HG02870 (cell line): Measurements from ENCODE around the gene MRGPRG.

ENCODE experiments used
- ATAC-seq: cut with Tn5 transposase; IDR thresholded peaks from one replicate; pipeline ENCODE4 v1.9.1; 2021; ENCODE audit warnings: mild to moderate bottlenecking, moderate library complexity; ENCODE audit not compliant: unreplicated experiment

Gene MRGPRG

DNA sequence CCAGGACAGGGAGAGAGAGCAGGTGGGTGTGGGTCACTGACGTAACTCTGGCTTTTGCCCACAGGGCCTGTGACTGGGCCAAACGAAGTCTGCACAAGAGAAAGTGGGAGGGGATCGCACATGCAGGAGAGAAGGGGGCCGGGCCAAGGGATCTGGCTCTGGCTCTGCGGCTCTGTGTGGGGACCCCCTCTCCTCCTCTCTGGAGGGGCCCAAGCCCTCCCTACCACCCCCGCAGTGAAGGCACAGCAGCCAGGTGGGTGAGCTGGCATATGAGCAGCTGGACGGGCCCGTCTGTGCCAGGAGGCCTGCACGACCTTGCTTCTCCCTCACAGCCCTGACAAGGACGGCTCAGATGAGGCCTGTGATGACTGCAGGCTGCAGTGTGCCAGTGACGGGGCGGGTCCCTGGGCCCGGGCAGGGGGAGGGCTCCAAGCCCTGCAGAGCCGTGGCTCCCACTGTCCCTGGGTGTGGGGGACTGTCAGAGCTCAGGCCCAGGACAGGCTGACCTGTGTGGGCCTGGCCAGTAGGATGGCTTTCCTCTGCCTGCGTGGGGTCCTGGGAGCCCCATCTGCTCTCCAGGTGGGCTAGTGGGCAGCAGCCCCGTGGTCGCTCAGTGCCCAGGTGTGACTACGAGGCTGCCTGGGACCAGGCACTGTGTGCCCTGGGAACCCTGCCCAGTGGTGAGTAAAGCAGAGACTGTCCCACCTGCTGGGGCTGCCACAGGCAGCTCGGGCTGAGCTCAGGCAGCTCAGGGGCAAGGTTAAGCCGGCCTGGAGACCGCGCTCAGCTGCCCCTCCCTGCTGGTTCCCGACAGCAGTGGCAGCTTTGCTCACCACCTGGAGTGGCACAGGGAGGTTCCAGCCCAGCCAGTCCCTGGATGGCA lies 22.2 kb downstream of the MRGPRG start:
- ATAC-seq = no peak

DNA sequence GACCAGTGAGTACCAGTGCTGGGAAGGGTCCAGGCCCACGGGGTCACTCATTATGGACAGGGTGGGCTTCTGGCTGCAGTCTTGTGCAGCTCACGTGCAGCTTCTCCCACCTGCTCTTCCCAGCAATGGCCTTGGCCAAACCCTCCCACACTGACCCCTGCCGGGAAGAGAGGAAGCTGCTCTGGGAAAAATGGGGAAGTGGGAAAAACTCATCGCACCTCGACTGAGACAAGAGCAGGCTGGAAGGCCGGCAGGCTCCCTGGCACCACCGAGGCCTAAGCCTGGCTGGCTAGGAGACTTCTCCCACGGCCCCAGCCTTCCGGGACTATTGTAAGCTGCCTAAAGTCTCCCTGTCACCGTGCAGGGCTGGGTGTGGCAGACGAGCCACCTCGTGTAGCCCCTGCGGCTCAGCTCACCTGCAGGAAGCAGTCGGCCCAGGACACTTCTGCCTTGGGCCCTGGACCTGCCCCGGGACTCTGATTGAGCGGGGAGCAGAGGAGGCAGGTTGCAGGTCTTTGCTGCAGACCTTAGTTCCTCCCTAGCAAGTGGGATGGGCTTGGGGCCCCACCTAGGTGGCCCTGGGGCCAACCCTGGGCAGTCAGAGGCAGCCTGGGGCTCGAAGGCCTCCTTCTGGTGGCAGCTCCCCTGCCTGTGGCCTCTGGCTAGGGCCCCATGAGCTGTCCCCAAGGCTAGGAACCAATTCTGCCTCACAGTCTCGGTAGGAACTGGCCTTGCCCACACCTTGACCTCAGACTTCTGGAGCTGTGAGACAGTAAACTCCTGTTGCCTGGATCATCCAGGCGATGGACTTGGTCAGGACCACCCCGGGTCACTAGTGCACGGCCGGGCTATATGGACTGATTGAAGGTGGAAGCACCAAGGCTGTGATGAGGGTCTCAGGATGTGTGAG lies 23.1 kb downstream of the MRGPRG start:
- no peak for ATAC-seq

DNA sequence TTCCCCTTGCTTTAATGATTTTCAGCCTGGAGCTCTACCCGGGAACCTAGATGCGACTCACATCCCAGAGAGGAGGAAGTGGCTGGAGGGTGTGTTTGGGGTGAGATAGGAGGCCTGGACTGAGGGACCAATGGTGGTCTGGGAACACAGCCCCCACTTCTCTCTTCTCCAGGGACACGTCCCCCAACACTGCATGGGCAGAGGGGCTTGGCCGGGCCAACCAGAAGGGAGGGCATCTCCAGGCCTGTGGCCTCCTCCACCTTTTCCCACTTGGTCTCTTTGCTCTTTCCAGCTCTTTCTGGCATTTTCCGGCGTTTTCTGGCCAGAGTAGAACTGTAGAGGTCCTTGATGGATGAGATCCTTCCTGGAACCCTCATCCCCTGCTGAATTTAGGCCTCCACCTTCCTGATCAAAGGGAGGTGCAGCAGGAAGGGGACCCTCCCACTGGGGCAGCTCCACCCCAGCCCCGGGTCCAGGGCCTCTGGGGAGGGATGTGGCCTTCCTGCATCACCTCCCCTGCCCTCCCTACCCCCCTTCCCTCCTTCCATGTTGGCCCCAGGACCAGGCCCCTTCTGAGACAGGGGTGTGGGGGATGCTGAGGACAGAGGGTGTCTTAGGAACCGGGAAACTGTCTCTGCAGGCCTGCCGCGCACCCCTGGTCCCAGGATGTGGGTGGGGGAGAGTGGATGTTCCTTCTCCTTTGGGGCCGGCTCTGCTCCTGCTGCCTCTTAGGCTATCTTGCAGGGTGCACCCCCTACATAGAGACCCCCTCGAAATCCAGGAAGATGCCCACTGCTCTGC lies 24.4 kb downstream of the MRGPRG start:
- ATAC-seq = no peak

DNA sequence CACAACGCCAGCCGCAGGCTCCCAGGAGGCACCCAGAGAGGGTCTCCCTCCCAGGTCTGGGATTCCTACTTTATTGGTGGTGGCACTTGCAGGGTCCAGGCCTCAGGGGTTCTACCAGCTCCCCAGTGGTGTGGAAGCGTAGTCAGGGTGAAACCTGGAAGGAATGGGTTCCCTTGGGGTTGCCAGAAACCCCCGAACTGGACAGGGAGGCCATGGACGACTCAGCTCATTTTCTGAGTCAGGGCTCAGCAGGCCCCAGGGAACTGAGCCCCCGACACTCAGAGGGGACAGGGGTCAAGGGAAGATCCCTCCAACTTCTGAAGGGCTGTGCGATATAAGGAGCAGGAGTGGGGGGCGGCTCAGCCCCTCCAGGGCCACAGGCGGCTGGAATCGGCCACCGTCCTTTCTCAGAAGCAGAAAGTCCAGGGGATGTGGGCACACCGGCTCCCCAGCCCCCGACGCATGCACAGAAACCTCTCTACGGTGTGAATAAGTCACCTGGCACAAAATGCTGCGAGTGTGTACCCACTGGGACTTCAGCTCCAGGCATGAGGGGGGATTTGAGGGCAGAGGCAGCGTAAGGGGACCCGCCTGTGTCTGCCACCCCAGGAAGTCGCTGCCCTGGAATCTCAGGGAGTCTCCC lies 25.1 kb downstream of the MRGPRG start:
- ATAC-seq = no peak

DNA sequence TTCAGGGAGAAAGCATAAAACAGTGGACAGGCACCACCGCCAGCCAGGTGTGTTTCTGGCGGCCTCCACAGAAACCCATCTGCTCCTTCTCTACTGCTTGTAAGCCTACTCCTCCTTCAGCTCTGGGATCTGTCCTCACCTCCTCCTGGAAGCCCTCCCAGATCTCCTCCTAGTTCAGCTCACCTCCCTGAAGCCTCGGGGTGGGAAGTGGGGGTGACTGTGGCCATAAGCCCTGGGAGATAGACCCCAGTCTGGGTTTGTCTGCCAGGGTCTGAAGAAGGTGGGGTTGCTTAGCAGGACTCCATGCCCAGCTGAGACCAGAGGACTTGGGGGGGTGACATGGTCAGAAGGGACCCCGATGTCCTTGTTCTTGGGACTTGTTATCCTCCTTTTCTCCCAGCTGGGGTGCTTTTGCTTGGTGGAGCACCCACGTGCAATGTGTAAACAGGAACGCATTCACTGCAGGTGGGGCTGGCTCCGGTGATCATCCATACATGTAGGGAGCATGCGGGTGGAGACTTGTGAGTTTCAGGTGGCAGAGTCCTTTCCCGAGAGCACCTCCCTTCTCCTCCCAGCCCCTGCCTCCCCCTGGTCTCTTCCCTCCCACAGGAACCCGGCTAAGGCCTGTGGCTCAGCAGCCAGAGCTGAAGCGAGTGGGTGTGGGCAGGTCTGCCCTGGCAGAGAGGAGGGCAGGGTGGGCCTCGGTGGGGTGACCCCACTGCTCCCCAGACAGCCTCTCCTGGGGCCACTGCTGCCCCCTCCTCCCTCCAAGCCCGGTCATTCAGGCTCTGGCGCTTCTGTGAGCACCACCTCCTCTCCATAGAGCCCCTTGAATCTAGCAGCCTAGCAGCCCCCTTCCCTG lies 25.9 kb downstream of the MRGPRG start:
- no peak for ATAC-seq

DNA sequence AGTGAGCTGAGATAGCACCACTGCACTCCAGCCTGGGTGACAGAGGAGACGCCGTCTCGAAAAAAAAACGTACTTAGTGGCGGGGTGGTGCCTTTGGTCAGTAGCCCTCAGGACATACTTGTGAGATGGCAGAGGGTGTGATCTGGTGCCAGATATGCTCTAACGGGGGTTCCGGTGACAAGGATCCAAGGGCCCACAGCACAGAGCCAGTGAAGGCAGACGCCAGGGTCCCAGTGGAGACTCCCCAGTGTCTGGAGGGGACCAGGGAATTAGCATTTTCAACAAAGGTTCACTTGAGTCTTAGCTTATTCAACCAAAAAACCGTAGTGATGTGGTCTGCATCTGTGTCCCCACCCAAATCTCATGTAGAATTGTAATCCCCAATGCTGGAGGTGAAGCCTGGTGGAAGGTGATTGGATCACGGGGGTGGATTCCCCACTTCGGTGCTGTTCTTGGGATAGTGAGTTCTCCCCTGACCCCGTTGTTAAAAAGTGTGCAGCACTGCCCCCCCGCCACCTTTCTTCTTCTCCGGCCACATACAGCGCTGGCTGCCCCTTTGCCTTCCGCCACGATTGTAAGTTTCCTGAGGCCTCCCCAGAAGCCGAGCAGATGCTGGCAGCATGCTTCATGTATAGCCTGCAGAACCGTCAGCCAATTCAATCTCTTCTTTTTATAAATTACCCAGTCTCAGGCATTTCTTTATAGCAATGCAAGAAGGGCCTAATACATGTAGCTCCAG lies 26.9 kb downstream of the MRGPRG start:
- no peak for ATAC-seq

DNA sequence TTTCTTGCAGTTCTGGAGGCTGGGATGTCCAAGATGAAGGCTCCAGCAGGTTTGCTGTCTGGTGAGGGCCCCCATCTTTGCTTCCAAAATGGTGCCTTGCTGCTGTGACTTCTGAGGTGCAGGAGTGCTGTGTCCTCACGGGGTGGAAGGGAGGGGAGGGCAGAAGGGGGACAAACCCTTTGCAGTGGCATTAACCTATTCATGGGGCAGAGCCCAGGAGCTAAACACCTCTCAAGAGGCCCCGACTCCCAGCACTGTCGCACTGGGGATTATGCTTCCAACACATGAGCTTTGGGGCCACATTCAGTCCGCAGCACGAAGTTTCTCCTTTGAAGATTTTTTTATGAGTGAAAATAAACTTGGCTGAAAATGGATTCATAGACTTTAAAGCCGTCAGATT lies 28.0 kb downstream of the MRGPRG start:
- ATAC-seq = no peak

DNA sequence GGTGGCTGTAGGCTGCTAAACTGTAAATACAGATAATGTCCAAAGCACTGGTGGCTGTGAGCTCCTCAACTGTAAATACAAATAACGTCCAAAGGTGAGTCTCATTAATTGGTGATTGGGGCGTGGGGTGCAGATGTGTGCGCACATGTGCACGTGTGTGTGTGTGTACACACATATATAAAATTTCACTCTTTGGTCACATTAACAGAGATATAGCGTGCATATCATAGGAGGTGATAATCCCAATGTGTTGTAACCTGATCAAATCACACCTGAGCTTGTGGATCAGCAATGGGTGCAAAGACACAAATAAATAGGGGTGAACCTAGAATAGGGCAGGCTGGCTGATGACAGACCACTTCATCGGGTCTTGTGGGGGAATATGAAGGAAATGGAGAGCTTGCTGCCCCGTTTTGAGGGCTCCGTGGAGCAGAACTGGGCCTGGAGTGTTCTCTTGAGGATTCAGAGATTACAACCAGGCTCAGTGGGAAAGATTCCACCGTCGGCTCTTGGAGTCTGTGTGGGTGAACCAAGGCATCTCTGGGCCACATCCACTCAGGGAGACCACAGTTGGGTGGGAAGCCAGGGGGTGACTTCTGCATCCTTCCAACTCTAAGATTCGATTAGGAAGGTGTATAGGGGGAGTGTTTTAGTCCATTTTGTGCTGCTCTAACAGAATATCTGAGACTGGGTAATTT lies 28.6 kb downstream of the MRGPRG start:
- no peak for ATAC-seq

DNA sequence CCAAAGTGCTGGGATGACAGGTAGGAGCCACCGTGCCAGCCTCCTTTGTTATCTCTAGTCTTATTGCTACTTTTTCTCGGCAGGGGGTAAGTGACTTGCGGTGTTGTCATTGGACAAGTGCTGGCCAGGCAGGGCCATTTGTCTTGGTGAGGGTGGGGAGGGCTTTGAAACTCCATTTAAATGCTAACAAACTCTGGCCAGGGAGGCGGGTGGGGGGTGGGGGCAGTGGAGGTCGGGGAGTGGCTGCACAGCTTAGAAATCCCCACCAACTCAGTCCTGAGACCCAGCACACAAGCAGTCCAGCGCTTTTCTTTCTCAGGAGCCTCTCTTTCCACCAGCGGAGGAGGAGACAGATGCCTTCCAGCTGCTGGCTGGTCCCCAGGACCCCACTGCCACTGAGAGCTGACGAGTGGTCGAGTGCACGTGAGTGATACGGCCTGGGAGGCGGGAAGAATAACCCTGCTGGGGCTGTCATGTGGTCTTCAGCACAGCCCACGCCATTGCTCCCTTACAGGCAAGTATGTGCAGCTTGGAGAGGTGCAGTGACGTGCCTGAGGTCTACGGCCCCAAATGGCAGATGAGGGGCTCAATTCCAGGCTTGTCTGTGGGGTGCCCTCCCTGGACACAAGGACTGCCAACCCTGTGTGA lies 29.3 kb downstream of the MRGPRG start:
- no peak for ATAC-seq

DNA sequence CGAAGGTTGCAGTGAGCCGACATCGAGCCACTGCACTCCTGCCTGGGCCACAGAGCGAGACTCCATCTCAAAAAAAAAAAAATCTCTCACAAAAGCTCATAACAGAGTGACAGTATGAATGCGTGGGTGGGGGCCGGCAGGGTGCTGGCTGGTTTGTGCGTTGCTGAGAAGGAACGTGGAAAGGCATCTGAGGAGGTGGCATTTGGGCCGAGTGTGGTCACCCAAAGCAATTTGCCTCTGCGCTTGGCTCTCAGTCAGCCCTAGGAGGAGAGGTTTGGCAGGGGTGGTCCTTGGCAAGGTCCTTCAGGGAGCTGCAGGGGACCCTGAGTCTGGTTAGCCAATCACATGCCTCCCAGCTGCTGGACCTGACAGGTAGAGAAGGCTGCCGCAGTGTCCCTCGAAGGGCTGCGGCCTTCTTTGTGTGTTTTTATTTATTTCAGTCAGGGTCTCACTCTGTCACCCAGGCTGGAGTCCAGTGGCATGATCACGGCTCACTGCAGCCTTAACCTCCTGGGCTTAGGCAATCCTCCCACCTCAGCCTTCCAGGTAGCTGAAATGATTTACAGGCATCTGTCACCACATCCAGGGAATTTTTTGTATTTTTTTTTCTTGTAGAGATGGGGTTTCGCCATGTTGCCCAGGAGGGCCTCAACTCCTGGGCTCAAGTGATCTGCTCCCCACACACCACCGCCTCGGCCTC lies 30.0 kb downstream of the MRGPRG start:
- no peak for ATAC-seq

DNA sequence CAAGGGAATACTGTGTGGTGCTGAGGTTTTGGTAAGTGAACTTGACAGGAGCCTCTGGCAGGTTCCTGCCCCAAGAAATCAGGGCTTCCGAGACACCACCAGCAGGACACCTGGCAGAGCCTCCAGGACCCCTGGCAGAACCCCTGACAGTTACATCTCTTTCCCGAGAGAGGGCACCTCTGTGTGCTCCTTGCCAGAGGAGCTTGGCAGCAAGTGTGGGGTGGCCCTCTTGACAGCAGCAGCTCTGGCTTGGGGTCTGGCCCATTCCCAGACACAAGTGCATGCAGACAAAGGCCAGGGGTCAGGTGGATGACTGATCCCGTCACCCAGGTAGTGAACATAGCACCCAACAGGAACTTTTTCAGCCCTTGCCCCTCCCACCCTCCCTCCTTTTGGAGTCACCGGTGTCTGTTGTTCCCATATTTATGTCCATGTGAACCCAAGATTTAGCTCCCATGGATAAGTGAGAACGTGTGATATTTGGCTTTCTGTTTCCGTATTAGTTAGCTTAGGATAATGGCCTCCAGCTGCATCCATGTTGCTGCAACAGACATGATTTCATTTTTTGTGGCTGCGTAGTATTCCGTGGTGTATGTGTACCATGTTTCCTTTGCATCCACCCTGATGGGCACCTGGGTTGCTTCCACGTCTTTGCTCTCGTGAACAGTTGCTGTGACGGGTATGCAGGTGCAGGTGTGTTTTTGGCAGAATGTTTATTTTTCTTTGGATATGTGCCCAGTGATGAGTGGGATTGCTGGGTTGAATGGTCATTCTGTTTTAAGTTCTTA lies 32.3 kb downstream of the MRGPRG start:
- no peak for ATAC-seq

DNA sequence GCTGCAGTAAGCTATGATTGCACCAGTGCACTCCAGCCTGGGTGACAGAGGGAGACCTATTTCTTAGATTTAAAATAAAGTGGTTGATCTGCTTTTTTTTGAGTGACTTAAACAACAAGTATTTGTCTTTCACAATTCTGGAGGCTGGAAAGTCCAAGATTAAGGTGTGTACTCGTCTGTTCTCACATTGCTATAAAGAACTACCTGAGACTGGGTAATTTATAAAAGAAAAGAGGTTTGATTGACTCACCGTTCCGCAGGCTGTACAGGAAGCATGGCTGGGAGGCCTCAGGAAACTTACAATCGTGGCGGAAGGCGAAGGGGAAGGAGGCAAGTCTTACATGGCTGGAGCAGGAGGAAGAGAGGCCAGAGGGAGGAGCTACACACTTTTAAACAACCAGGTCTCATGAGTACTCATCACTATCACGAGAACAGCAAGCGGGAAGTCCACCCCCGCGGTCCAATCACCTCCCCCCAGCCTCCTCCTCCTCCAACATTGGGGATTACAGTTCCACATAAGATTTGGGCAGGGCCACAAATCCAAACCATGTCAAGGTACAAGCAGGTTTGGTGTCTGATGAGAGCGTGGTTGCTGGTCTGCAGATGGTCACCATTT lies 33.8 kb downstream of the MRGPRG start:
- ATAC-seq = no peak

DNA sequence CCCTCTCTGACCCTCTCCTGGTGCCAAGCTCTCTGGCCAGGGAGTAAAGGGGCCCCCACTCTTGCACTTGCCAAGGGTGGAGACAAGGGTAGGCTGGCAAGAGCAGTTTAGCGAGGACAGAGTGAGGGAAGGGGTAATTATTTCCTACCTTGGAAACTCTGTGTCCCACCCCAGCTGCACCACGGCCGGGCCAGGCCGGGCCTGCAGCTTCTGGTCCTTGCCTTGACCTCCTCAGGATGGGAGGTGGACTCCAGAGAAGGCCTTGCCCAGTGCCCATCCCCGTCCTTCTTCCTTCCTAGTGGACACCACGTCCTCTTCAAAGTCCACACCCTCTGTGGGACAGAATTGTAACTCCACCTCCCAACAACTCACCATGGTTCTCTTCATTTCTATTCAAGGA lies 35.1 kb downstream of the MRGPRG start:
- ATAC-seq = no peak

DNA sequence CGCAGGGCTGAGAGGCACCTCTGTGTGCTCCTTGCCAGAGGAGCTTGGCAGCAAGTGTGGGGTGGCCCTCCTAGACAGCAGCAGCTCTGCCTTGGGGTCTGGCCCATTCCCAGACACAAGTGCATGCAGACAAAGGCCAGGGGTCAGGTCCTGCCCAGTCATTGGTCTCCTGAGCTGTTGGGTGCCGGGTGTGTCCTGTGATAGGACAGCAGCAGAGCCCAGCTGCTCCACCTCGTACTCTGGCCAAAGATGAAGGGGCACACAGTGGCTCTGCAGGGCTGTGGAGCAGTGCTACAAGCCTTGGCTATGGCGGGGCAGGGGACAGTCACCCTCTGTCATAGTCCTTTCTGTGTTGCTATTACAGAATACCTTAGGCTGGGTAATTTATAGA lies 36.2 kb downstream of the MRGPRG start:
- no peak for ATAC-seq

DNA sequence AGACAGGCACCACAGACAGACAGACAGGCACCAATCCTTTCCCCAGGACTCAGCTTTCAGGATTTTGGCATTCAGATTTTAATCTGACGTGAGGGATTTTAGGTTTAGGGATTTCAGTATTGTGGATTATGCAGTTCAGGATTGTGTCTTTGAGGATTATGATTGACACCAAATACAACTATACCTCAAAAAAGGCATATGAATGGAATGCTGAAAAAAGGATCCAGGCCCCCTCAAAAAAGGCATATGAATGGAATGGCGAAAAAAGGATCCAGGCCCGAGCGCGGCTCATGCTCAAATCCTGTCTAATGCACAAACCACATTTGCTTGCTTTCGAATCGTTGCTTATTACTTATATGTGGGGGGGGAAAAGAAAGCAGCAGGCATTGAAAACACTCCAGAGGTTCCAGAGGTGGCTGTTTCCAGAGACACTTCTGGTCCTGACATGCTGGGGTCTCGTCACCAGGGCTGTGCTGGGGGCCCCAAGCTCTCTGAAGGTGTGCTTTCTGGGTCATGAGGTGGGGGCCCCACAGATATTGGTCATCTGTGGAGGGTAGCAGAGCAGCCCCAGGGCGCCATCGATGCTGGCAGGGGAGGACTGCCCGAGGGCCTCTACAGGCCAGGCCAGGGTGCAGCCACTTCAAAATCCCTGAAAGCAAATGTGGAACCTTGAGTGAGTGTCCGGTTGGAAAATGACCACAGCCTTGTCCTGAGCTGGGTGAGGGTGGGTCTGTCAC lies 36.7 kb downstream of the MRGPRG start:
- ATAC-seq = no peak
